Gastroesophageal sphincter (tissue), 3 donors: Measurements from ENCODE around the gene MYLK.

ENCODE experiments used
- POLR2A ChIP-seq, 2 donors: fragments of 450-650 bp; IDR thresholded peaks; one replicate each; pipeline ENCODE4 v1.6.1; 2017; ENCODE audit warnings: antibody characterized with exemption in 2 of 2, mild to moderate bottlenecking in 2 of 2, moderate library complexity in 1 of 2
- POLR2AphosphoS5 ChIP-seq: sonication (generic); formaldehyde crosslinking; IDR thresholded peaks from one replicate; pipeline ENCODE4 v1.6.1; 2017; ENCODE audit warnings: antibody characterized with exemption
- TF ChIP-seq, protein P1 (sequence below), 4 experiments: fragments of 200-600 bp in 2 of 4; fragments of 450-650 bp in 2 of 4; sonication (generic) in 1 of 4; IDR thresholded peaks; one replicate each; pipeline ENCODE4 v1.5.1; 2017 to 2019; ENCODE audit warnings: antibody characterized with exemption in 4 of 4, mild to moderate bottlenecking in 2 of 4, moderate library complexity in 2 of 4

- TF ChIP-seq, protein P1, sequence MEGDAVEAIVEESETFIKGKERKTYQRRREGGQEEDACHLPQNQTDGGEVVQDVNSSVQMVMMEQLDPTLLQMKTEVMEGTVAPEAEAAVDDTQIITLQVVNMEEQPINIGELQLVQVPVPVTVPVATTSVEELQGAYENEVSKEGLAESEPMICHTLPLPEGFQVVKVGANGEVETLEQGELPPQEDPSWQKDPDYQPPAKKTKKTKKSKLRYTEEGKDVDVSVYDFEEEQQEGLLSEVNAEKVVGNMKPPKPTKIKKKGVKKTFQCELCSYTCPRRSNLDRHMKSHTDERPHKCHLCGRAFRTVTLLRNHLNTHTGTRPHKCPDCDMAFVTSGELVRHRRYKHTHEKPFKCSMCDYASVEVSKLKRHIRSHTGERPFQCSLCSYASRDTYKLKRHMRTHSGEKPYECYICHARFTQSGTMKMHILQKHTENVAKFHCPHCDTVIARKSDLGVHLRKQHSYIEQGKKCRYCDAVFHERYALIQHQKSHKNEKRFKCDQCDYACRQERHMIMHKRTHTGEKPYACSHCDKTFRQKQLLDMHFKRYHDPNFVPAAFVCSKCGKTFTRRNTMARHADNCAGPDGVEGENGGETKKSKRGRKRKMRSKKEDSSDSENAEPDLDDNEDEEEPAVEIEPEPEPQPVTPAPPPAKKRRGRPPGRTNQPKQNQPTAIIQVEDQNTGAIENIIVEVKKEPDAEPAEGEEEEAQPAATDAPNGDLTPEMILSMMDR (IDR thresholded peaks at IDR 0.05) = no peak
- no peak for TF ChIP-seq POLR2A (IDR thresholded peaks at IDR 0.05)
- TF ChIP-seq POLR2AphosphoS5 = no peak
These were observed 75.3 kb downstream of the MYLK start for GRCh38 chr3:123808812-123809211.
